HepG2 (cell line): Measurements from ENCODE around the gene RBBP9. TPM values are rescaled to one million over a fixed set of nuclear protein-coding genes. Genes with fewer than 3 reads are reported as not detected.
A peak's percentile ranks its signal among the peaks of the same experiment; 100 is the strongest.

Experiments
- ARHGAP35 ChIP-seq: sonication (generic); formaldehyde crosslinking; IDR thresholded peaks from 2 replicates; pipeline ENCODE4 v1.9.0; 2022; ENCODE audit warnings: mild to moderate bottlenecking, inconsistent platforms, moderate library complexity, missing genetic modification reagents, borderline replicate concordance
- HOXA3 ChIP-seq: sonication (generic); formaldehyde crosslinking; IDR thresholded peaks from 2 replicates; pipeline ENCODE4 v1.5.0; 2020; ENCODE audit warnings: missing genetic modification reagents
- MXI1 ChIP-seq: IDR thresholded peaks from 3 replicates; pipeline ENCODE4 v1.6.1; 2012; ENCODE audit warnings: low read depth, low read length, inconsistent platforms, borderline replicate concordance
- NBN ChIP-seq: fragments of 450-650 bp; conservative IDR thresholded peaks from 2 replicates; pipeline ENCODE4 v1.6.1; 2017
- NR2F6 ChIP-seq, 2 experiments: IDR thresholded peaks; 2 replicates each; pipeline ENCODE4 v1.6.1; 2016; ENCODE audit warnings: antibody characterized with exemption in 1 of 2, mild to moderate bottlenecking in 1 of 2
- PHF8 ChIP-seq: sonication (generic); formaldehyde crosslinking; IDR thresholded peaks from 2 replicates; pipeline ENCODE4 v1.5.0; 2020; ENCODE audit warnings: missing genetic modification reagents
- RNF2 ChIP-seq: fragments of 450-650 bp; conservative IDR thresholded peaks from 2 replicates; pipeline ENCODE4 v1.6.1; 2016; ENCODE audit warnings: low read depth
- ZBTB44 ChIP-seq: sonication (generic); formaldehyde crosslinking; IDR thresholded peaks from 2 replicates; pipeline ENCODE4 v1.4.0; 2020; ENCODE audit warnings: missing genetic modification reagents
- ZFP36 ChIP-seq: fragments of 150-350 bp; IDR thresholded peaks from 2 replicates; pipeline ENCODE4 v1.6.1; 2018; ENCODE audit warnings: borderline replicate concordance, low read length, low read depth; ENCODE audit not compliant: partially characterized antibody
- ZNF337 ChIP-seq: sonication (generic); formaldehyde crosslinking; IDR thresholded peaks from 2 replicates; pipeline ENCODE4 v1.5.1; 2020; ENCODE audit warnings: missing genetic modification reagents, low read depth, mild to moderate bottlenecking, borderline replicate concordance
- ZNF343 ChIP-seq: sonication (generic); formaldehyde crosslinking; IDR thresholded peaks from 2 replicates; pipeline ENCODE4 v1.4.0; 2020; ENCODE audit warnings: mild to moderate bottlenecking, missing genetic modification reagents
- ZNF546 ChIP-seq: sonication (generic); formaldehyde crosslinking; conservative IDR thresholded peaks from 2 replicates; pipeline ENCODE4 v1.8.1; 2023; ENCODE audit warnings: mild to moderate bottlenecking, missing genetic modification reagents
- ZNF660 ChIP-seq: sonication (generic); formaldehyde crosslinking; IDR thresholded peaks from 2 replicates; pipeline ENCODE4 v1.5.1; 2020; ENCODE audit warnings: mild to moderate bottlenecking, low read depth, missing genetic modification reagents, borderline replicate concordance
- ZNF674 ChIP-seq: sonication (generic); formaldehyde crosslinking; IDR thresholded peaks from 2 replicates; pipeline ENCODE4 v1.5.0; 2020; ENCODE audit warnings: low read depth, mild to moderate bottlenecking, missing genetic modification reagents
- polyA plus RNA-seq, 8 experiments: library from polyadenylated mRNA; depleted of rRNA in 3 of 8; stranded (reverse) in 7 of 8; unstranded in 1 of 8; fragments of >200 nt; fragmentation: Illumina TruSeq in 4 of 8; extraction: Trizol in 4 of 8; gene quantifications; 2 replicates each; pipeline versions ENCODE4 v1.2.1 to v1.2.3, GENCODE V29; 2011 to 2016; ENCODE audit warnings: low read depth in 4 of 8, missing spikeins in 1 of 8, mixed read lengths in 1 of 8; ENCODE audit not compliant: insufficient read depth in 1 of 8
- total RNA-seq, 5 experiments: library from RNA; depleted of rRNA; stranded (reverse); fragments of >200 nt; fragmentation: Illumina TruSeq; extraction: Trizol; gene quantifications; 2 replicates each; pipeline ENCODE4 v1.2.3, GENCODE V29; 2016; ENCODE audit warnings: low read depth in 1 of 5
- TF ChIP-seq, protein P1 (sequence below): sonication (generic); formaldehyde crosslinking; IDR thresholded peaks from 2 replicates; pipeline ENCODE4 v1.9.0; 2021; ENCODE audit warnings: missing genetic modification reagents, mild to moderate bottlenecking, borderline replicate concordance
- TF ChIP-seq, protein P2 (sequence below): IDR thresholded peaks from 2 replicates; pipeline ENCODE4 v1.6.1; 2016
- TF ChIP-seq, protein P3 (sequence below): fragments of 450-650 bp; IDR thresholded peaks from 2 replicates; pipeline ENCODE4 v1.6.1; 2016
- TF ChIP-seq, protein P4 (sequence below): sonication (generic); formaldehyde crosslinking; IDR thresholded peaks from 2 replicates; pipeline ENCODE4 v1.5.0; 2020; ENCODE audit warnings: mild to moderate bottlenecking, missing genetic modification reagents, borderline replicate concordance

RBBP9 gene
- total and polyA plus RNA-seq, 2 of the 13 experiments (the other 11 are each of a cell fraction or from before 2014, with no cell fraction given): 28.0 to 56.3 TPM

GRCh38 chr20:18466894-18467730 lies 29.9 kb downstream of the RBBP9 start, which contains the start of the genes DZANK1 and POLR3F (continued):
- TF ChIP-seq, protein P1, sequence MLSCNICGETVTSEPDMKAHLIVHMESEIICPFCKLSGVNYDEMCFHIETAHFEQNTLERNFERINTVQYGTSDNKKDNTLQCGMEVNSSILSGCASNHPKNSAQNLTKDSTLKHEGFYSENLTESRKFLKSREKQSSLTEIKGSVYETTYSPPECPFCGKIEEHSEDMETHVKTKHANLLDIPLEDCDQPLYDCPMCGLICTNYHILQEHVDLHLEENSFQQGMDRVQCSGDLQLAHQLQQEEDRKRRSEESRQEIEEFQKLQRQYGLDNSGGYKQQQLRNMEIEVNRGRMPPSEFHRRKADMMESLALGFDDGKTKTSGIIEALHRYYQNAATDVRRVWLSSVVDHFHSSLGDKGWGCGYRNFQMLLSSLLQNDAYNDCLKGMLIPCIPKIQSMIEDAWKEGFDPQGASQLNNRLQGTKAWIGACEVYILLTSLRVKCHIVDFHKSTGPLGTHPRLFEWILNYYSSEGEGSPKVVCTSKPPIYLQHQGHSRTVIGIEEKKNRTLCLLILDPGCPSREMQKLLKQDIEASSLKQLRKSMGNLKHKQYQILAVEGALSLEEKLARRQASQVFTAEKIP (CRISPR knock-in tag): no peak
- TF ChIP-seq ZNF337 (CRISPR knock-in tag): peak; percentile 92; the same call in 1 of the 2 replicates
- TF ChIP-seq, protein P2, sequence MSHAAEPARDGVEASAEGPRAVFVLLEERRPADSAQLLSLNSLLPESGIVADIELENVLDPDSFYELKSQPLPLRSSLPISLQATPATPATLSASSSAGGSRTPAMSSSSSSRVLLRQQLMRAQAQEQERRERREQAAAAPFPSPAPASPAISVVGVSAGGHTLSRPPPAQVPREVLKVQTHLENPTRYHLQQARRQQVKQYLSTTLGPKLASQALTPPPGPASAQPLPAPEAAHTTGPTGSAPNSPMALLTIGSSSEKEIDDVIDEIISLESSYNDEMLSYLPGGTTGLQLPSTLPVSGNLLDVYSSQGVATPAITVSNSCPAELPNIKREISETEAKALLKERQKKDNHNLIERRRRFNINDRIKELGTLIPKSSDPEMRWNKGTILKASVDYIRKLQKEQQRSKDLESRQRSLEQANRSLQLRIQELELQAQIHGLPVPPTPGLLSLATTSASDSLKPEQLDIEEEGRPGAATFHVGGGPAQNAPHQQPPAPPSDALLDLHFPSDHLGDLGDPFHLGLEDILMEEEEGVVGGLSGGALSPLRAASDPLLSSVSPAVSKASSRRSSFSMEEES (CRISPR knock-in tag): peak; percentile 31; the same call in 1 of the 2 replicates
- TF ChIP-seq PHF8 (CRISPR knock-in tag): peak; percentile 95
- no peak for TF ChIP-seq ZFP36
- TF ChIP-seq ZNF343 (CRISPR knock-in tag): no peak
- TF ChIP-seq NBN: no peak
- TF ChIP-seq, protein P3, sequence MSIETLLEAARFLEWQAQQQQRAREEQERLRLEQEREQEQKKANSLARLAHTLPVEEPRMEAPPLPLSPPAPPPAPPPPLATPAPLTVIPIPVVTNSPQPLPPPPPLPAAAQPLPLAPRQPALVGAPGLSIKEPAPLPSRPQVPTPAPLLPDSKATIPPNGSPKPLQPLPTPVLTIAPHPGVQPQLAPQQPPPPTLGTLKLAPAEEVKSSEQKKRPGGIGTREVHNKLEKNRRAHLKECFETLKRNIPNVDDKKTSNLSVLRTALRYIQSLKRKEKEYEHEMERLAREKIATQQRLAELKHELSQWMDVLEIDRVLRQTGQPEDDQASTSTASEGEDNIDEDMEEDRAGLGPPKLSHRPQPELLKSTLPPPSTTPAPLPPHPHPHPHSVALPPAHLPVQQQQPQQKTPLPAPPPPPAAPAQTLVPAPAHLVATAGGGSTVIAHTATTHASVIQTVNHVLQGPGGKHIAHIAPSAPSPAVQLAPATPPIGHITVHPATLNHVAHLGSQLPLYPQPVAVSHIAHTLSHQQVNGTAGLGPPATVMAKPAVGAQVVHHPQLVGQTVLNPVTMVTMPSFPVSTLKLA: peak; percentile 48; the same call in 1 of the 2 replicates
- TF ChIP-seq, protein P4, sequence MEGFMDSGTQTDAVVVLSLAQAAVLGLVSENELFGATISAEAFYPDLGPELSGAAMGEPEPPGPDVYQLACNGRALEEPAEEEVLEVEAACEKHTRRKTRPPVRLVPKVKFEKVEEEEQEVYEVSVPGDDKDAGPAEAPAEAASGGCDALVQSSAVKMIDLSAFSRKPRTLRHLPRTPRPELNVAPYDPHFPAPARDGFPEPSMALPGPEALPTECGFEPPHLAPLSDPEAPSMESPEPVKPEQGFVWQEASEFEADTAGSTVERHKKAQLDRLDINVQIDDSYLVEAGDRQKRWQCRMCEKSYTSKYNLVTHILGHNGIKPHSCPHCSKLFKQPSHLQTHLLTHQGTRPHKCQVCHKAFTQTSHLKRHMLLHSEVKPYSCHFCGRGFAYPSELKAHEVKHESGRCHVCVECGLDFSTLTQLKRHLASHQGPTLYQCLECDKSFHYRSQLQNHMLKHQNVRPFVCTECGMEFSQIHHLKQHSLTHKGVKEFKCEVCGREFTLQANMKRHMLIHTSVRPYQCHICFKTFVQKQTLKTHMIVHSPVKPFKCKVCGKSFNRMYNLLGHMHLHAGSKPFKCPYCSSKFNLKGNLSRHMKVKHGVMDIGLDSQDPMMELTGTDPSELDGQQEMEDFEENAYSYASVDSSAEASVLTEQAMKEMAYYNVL (CRISPR knock-in tag): peak; percentile 37; the same call in 1 of the 2 replicates
- peak; percentile 75; the same call in 1 of the 2 replicates for TF ChIP-seq ARHGAP35 (CRISPR knock-in tag)
- TF ChIP-seq HOXA3: peak; percentile 96
- TF ChIP-seq ZNF546: peak; percentile 85
- TF ChIP-seq ZNF674 (CRISPR knock-in tag): no peak
- TF ChIP-seq ZBTB44 (CRISPR knock-in tag): peak; percentile 82
- TF ChIP-seq RNF2: peak; percentile 82
- no peak for TF ChIP-seq ZNF660 (CRISPR knock-in tag)
- peak; percentile 92; the same call in 2 of the 3 replicates for TF ChIP-seq MXI1
- no peak for TF ChIP-seq NR2F6 (IDR thresholded peaks at IDR 0.05)
- peak; percentile 33; the same call in 1 of the 2 replicates for TF ChIP-seq NR2F6 (CRISPR knock-in tag; IDR thresholded peaks at IDR 0.05)
